ENCODE data around the gene CLSTN2.

Gene CLSTN2

GRCh38 chr3:140236836-140237501 lies 302.0 kb downstream of the CLSTN2 start:
- no peak for DNase-seq (ENCODE audit: low spot score)

- DNase-seq (ENCODE audit: low spot score), result no peak
Observed at GRCh38 chr3:140238646-140239314, 303.8 kb downstream of the CLSTN2 start.

- DNase-seq (ENCODE audit: low spot score), result peak; percentile 42
Observed at GRCh38 chr3:140242818-140243276, 307.9 kb downstream of the CLSTN2 start.

GRCh38 chr3:140243575-140243974 lies 308.6 kb downstream of the CLSTN2 start:
- no peak for DNase-seq (ENCODE audit: low spot score)

- no peak for DNase-seq (ENCODE audit: low spot score)
Observed at GRCh38 chr3:140244893-140245292, 309.9 kb downstream of the CLSTN2 start.

GRCh38 chr3:140246578-140246977 lies 311.6 kb downstream of the CLSTN2 start:
- DNase-seq (ENCODE audit: low spot score), result no peak

- peak; percentile 95 for DNase-seq (ENCODE audit: low spot score)
Observed at GRCh38 chr3:140247775-140248174, 312.8 kb downstream of the CLSTN2 start.

GRCh38 chr3:140249188-140249587 lies 314.2 kb downstream of the CLSTN2 start:
- DNase-seq (ENCODE audit: low spot score), result no peak

GRCh38 chr3:140250010-140250855 lies 315.2 kb downstream of the CLSTN2 start:
- no peak for DNase-seq (ENCODE audit: low spot score)

GRCh38 chr3:140250945-140251344 lies 316.0 kb downstream of the CLSTN2 start:
- no peak for DNase-seq (ENCODE audit: low spot score)

- no peak for DNase-seq (ENCODE audit: low spot score)
Observed at GRCh38 chr3:140251678-140252077, 316.7 kb downstream of the CLSTN2 start.

- DNase-seq (ENCODE audit: low spot score), result no peak
Observed at GRCh38 chr3:140252812-140253656, 318.0 kb downstream of the CLSTN2 start.

GRCh38 chr3:140258222-140258724 lies 323.3 kb downstream of the CLSTN2 start:
- no peak for DNase-seq (ENCODE audit: low spot score)

- no peak for DNase-seq (ENCODE audit: low spot score)
Observed at GRCh38 chr3:140265302-140265701, 330.3 kb downstream of the CLSTN2 start.

GRCh38 chr3:140268103-140268502 lies 333.1 kb downstream of the CLSTN2 start:
- no peak for DNase-seq (ENCODE audit: low spot score)

GRCh38 chr3:140268610-140269009 lies 333.6 kb downstream of the CLSTN2 start:
- DNase-seq (ENCODE audit: low spot score), result no peak

- DNase-seq (ENCODE audit: low spot score), result peak; percentile 95
Observed at GRCh38 chr3:140270329-140270728, 335.3 kb downstream of the CLSTN2 start.

GRCh38 chr3:140273542-140274195 lies 338.7 kb downstream of the CLSTN2 start:
- peak; percentile 80 for DNase-seq (ENCODE audit: low spot score)

GRCh38 chr3:140274429-140274828 lies 339.4 kb downstream of the CLSTN2 start:
- DNase-seq (ENCODE audit: low spot score), result no peak

- peak; percentile 57 for DNase-seq (ENCODE audit: low spot score)
Observed at GRCh38 chr3:140276703-140277102, 341.7 kb downstream of the CLSTN2 start.

GRCh38 chr3:140277886-140278285 lies 342.9 kb downstream of the CLSTN2 start:
- no peak for DNase-seq (ENCODE audit: low spot score)

All from SW480 (cell line).